SJCRH30 (cell line): ENCODE measurements around the gene RAPGEF4. TPM values are rescaled to one million over a fixed set of nuclear protein-coding genes. Genes with fewer than 3 reads are reported as not detected.

Experiments
- DNase-seq, 2 experiments: peaks; one replicate each; pipeline ENCODE4 v3.0.0-alpha.2; 2015 to 2020
- H3K27ac ChIP-seq: fragments of 250-450 bp; sonication (Bioruptor Pico); 2 replicates; pipeline ENCODE4 v1.5.1; 2020; ENCODE audit warnings: mild to moderate bottlenecking, moderate library complexity
- H3K27me3 ChIP-seq: fragments of 250-450 bp; sonication (Bioruptor Pico); 2 replicates; pipeline ENCODE4 v1.5.1; 2020; ENCODE audit warnings: mild to moderate bottlenecking, moderate library complexity
- H3K36me3 ChIP-seq: fragments of 250-450 bp; sonication (Bioruptor Pico); 2 replicates; pipeline ENCODE4 v1.5.1; 2020; ENCODE audit warnings: mild to moderate bottlenecking, moderate library complexity
- H3K4me1 ChIP-seq: fragments of 250-450 bp; sonication (Bioruptor Pico); 2 replicates; pipeline ENCODE4 v1.5.1; 2020; ENCODE audit warnings: mild to moderate bottlenecking, moderate library complexity
- H3K4me3 ChIP-seq: fragments of 250-450 bp; sonication (Bioruptor Pico); 2 replicates; pipeline ENCODE4 v1.5.1; 2020; ENCODE audit warnings: mild to moderate bottlenecking, moderate library complexity
- H3K9me3 ChIP-seq: fragments of 250-450 bp; sonication (Bioruptor Pico); replicated peaks from 2 replicates; pipeline ENCODE4 v1.5.1; 2020; ENCODE audit warnings: mild to moderate bottlenecking, moderate library complexity
- total RNA-seq: library from RNA; depleted of rRNA; stranded (reverse); fragments of >200 nt; shearing (Covaris generic); gene quantifications from 2 replicates; pipeline ENCODE4 v1.2.3, GENCODE V29; 2014; rRNA removed

The RAPGEF4 gene
- total RNA-seq = 5.1 and 6.1 TPM in 2 replicates

DNA sequence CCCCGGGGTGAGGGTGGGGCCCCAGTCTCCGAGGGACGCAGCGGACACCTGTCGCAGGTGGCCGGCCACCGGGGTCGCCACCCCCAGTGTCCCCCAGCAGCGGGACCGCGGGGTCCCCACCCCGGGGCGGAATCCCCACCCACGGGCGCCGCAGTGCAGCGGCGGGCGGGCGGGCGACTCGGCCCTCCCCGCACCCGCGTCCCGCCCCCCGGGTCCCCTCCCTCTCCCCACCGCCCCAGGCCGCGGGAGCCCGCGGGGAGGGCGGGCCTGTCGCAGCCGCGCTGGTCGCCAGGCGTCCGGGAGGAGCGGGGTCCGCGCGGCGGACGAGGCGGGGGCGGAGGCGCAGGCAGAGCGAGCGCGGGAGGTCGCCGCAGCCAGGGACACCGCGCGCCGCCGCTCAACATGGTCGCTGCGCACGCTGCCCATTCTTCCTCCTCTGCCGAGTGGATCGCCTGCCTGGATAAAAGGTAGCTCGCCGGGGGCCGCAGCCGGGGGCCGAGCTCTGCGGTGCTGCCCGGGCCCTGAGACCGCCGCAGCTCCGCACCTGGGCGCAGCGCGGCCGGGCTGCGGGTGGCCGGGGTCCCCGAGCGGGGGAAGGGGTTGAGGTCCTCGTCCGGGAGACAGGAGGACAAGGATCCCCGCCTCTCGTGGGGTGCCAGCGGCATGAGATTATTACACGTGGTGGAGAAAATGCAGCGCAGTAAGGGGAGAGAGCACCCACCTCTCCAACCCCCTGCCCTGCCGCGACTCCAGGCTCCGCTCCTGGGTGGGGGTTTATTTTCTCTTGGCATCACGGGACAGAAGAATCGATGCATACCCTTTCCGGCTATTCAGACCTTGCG, at the start of gene RAPGEF4:
Gene RAPGEF4 (plus strand): TSS at position 264 of the 842 bp plus-strand sequence. CDS start 139 bp downstream, at position 403.
- H3K27ac ChIP-seq = no peak within 1 kb of the TSS
- H3K9me3 ChIP-seq = no peaks in the 10 kb centered on the region
- peaks cover 14% of the 10 kb centered on the region for H3K27me3 ChIP-seq
- peak in 1 of 2 experiments; percentile 25 for DNase-seq
- no peaks in the 10 kb centered on the region for H3K4me1 ChIP-seq
- H3K4me3 ChIP-seq = peak within 1 kb of the TSS; percentile 66
- H3K36me3 ChIP-seq = no peaks in the 10 kb centered on the region

DNA sequence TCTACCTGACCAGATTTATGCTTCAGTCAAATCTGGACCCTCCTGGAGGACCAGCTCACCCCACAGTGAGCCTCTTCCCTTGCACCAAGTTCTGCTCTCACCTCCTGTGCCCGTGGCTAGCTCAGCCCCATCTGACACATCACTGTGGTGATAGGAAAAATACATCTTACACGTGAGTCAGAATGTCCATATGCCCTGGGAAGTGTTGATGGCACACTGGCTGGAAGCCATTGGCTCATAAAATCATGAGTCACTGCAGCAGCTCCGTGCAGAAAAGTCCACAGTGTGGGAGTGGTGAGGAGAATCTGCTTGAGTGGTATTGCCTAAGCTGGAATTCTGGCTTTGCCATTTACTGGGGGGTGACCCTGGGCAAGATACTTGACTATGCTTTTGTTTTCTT, 42.6 kb upstream of the RAPGEF4 start:
- Histone ChIP-seq H3K27ac (no peak overlapping the region), H3K4me3 (no peak overlapping the region), H3K4me1 (peaks cover 5% of the 10 kb centered on the region; the same call in 1 of the 2 replicates), H3K36me3 (no peaks in the 10 kb centered on the region), H3K9me3 (no peaks in the 10 kb centered on the region), H3K27me3 (no peaks in the 10 kb centered on the region)
- peak; percentile 30 to 34 for DNase-seq

DNA sequence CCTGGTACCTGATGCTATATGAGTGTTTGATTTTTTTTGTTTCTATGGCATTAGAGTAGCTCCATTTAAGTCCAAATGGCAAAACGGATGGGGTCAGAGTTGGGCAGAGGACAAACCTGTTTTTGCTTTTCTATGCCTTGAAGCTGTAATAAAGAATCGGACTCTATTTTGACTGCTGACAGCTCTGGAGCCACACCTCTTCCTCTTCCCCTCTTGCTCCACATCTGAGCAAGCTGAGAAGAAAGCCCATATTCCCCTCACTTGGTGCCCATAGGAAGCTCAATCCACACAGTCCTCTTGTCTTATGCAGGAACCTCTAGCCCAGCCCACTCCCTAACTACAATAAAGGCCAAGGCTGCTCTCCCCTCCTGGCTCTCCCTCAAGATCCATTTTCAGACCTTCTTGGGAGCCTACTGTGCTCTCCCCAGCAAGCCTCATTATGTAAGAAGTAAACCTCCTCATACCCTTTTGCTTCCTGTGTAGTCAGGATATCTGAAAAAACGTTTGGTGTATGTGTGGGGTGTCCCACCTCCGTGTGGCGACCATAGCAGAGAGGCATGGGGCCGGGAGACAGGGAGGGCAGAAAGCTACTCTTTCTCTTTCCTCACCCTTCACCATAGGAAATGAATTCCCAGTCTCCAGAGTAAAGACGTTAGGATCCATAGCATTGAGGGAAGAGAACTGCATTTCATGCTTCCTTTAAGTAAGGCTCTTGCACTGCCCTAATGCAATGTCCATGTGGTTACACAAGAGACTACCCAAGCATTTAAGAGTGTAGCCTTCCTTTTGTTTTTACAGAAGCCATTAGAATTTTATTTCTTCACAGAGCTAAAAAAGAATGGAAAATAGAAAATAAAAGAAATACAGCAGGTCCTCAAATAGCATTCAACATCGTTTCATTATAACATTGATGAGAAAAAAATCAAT, 41.9 kb upstream of the RAPGEF4 start:
- Histone ChIP-seq H3K9me3 (no peaks in the 10 kb centered on the region), H3K4me1 (peaks cover 6% of the 10 kb centered on the region; the same call in 1 of the 2 replicates), H3K27ac (no peak overlapping the region), H3K27me3 (no peaks in the 10 kb centered on the region), H3K36me3 (no peaks in the 10 kb centered on the region), H3K4me3 (no peak overlapping the region)
- no peak for DNase-seq

DNA sequence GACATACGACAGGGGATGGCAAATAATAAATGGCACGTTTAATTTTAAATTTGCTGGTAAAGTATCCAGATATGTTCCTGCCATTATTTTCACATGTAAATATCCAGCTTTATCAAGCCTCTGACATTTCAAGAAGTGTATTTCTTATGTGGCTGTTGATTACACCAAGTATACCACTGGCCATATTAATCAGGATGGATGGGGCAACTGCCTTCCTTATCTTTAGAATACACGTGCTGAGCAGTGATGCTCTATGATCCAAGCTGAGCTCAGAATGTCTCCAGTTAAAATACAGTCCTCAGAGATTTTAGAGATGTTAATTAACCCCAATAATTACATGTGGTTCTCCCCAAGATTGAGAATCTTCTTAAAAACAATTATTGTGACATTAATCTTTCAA, 38.3 kb upstream of the RAPGEF4 start:
- H3K4me3 ChIP-seq = no peak overlapping the region
- H3K27me3 ChIP-seq = no peaks in the 10 kb centered on the region
- H3K9me3 ChIP-seq = no peaks in the 10 kb centered on the region
- no peak for DNase-seq
- no peaks in the 10 kb centered on the region for H3K36me3 ChIP-seq
- H3K27ac ChIP-seq = no peak overlapping the region
- peaks cover 6% of the 10 kb centered on the region; the same call in 1 of the 2 replicates for H3K4me1 ChIP-seq

DNA sequence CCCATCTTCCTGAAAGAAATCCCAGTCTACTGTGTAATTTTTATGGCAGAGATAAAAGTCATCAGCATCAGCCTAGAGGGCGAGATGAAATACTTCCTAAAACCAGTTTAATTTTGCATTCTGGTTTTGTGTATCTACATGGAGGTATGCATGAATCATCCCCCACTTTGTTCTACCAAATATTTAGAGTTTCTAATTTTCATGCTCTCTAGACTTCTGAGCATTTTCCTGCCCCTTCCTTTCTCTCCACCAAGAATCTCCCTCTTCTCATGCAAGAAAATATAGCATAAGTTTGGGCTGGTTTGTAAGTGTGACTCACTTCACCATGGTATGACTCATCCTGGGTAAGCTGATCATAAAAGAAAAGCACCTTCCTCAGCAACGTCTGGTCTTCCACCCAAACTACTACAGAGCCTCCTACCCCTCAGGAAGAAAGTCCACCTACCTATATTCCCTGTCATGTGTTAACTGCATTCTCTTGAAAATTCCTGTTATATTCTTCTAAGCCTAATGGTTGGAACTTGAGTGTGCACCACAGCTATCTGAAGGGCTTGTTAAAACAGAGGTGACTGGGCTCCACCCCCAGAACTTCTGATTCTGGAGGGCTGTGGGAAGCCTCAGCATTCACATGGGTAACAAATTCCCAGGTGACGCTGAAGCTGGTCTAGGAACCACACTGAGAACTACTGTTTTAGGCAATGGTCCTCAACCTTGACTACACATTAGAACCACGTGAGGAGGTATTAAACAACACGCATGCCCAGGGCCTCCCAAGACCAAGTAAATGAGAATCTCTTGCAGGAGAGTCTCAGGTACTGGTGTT, 37.4 kb upstream of the RAPGEF4 start:
- DNase-seq = peak in 1 of 2 experiments; percentile 36

DNA sequence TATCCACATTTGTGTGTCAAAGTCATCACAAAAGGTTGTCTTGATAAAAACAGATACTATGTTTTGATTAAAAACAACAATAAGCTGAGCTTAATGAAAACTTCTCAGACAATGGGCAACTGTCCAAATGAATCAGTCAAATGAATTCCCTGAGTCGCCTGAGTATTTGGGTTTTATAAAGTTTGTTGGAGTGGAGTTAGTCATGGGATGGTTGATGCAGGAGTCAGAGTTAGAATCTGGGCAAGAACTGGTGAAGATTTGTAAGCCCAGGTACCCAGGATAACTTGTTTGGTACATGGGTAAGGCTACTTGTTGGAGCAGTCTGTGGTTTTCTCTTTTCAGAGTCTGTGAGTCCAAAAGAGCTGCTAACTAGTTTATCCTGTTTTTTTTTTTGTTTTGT, 34.4 kb upstream of the RAPGEF4 start:
- H3K36me3 ChIP-seq = no peaks in the 10 kb centered on the region
- DNase-seq = no peak
- no peaks in the 10 kb centered on the region for H3K9me3 ChIP-seq
- no peaks in the 10 kb centered on the region for H3K27me3 ChIP-seq
- H3K4me3 ChIP-seq = no peak overlapping the region
- H3K27ac ChIP-seq = no peak overlapping the region
- peaks cover 6% of the 10 kb centered on the region; the same call in 1 of the 2 replicates for H3K4me1 ChIP-seq

More for the DNA sequence above, 37.4 kb upstream of the RAPGEF4 start:
- H3K27me3 ChIP-seq = no peaks in the 10 kb centered on the region
- no peaks in the 10 kb centered on the region for H3K9me3 ChIP-seq
- H3K4me3 ChIP-seq = no peak overlapping the region
- H3K36me3 ChIP-seq = no peaks in the 10 kb centered on the region
- no peak overlapping the region for H3K27ac ChIP-seq
- peaks cover 6% of the 10 kb centered on the region; the same call in 1 of the 2 replicates for H3K4me1 ChIP-seq

DNA sequence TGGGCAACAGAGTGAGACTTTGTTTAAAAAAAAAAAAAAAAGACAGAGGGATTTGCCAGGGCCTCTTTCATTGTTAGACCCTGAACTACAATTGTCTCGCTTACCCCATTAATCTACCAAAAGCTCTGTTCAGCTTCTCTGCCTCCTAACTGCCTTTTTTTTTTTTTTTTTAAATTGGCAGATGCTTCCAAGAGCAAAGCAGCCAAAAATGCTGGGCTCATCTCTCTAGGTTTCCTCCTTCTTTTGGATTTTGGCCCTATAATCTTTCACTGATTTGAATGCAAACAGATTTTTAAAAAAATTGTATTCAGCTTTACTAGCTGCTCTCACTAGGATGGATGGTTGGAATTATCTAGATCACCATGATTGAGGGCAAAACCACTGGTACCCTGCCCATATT, 33.2 kb upstream of the RAPGEF4 start:
- Histone ChIP-seq H3K4me3 (no peak overlapping the region), H3K27ac (no peak overlapping the region), H3K27me3 (no peaks in the 10 kb centered on the region), H3K4me1 (peaks cover 6% of the 10 kb centered on the region; the same call in 1 of the 2 replicates), H3K36me3 (no peaks in the 10 kb centered on the region), H3K9me3 (no peaks in the 10 kb centered on the region)
- DNase-seq = no peak

DNA sequence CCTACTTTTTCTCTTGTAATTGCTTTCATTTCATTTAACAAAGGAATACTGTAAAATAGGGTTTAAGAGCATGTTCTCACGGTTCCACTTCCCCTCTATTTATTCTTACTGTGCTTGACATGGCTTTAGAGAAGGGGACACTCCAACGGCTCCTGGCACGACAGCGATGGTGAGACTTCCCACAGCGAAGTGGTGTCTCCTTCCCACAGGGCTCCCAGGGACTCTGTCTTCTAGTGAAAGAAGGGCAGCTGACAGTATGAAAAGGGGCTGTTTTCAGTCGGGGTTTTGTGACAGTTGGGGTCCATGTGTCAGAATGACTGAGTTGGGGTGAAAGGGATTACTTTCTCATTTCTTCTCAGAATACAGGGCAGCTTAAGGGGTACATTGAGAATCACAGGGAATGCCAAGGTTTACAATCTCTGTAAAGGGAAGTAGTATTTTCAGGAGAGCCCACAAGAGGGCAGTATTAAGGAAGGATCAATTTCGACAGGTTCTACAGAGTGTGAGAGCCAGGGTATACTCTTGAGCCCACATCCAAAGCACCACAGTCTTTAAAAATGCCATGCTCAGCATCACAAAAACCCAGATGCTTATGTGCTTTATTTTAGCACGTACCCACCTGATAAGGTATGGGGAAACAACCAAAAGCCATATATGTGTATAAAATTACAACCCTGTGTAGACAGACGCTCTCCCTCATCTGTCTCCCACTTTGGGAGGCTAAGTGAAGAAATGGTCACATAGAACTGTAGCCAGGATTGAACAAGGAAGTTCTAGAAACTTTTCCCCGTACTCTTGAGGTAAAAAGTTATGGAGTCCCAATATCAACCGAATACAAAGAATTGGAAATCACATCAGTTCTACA, 31.3 kb upstream of the RAPGEF4 start:
- Histone ChIP-seq H3K36me3 (no peaks in the 10 kb centered on the region), H3K27ac (no peak overlapping the region), H3K9me3 (no peaks in the 10 kb centered on the region), H3K4me3 (no peak overlapping the region), H3K27me3 (no peaks in the 10 kb centered on the region), H3K4me1 (no peaks in the 10 kb centered on the region)
- DNase-seq = peak; percentile 17 to 73

DNA sequence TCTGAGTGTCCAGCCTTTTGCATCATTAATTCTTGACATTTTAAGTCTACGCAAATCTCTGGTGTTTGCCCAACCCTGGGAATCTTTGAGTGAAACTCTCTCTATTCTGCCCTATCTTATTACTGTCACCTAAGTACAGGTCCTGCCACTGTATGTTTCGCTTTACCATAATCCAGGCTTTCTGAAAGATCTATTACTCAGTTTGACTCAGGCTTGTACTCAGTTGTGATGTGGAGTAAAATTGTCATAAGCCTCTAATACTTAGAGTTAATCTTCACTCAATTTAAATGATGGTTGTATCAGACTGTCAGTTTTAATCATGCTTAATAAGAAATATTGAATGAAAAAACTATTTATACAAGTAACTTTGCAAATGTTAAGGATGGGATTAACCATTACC, 30.3 kb upstream of the RAPGEF4 start:
- Histone ChIP-seq H3K4me3 (no peak overlapping the region), H3K36me3 (no peaks in the 10 kb centered on the region), H3K27ac (no peak overlapping the region), H3K9me3 (no peaks in the 10 kb centered on the region), H3K27me3 (no peaks in the 10 kb centered on the region), H3K4me1 (no peaks in the 10 kb centered on the region)
- DNase-seq = no peak

DNA sequence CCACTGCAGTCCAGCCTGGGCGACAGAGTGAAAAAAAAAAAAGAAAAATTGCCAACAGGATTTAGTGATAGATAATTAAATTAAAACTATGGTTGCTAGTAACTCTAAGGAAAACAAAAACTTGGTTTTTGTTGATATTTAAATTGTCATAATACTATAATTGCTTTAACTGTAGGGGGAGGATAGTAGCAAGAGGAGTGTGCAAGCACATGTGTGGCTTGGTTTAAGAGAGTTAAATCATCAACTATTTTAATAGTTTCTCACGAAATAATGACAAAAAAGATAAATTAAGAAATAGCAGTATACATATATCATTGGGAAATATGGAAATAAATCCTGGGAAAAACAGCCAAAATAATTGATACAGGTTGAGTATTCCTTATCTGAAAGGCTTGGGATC, 27.4 kb upstream of the RAPGEF4 start:
- Histone ChIP-seq H3K4me1 (peaks cover 9% of the 10 kb centered on the region), H3K4me3 (no peak overlapping the region), H3K27ac (no peak overlapping the region), H3K27me3 (no peaks in the 10 kb centered on the region), H3K36me3 (no peaks in the 10 kb centered on the region), H3K9me3 (no peaks in the 10 kb centered on the region)
- no peak for DNase-seq

DNA sequence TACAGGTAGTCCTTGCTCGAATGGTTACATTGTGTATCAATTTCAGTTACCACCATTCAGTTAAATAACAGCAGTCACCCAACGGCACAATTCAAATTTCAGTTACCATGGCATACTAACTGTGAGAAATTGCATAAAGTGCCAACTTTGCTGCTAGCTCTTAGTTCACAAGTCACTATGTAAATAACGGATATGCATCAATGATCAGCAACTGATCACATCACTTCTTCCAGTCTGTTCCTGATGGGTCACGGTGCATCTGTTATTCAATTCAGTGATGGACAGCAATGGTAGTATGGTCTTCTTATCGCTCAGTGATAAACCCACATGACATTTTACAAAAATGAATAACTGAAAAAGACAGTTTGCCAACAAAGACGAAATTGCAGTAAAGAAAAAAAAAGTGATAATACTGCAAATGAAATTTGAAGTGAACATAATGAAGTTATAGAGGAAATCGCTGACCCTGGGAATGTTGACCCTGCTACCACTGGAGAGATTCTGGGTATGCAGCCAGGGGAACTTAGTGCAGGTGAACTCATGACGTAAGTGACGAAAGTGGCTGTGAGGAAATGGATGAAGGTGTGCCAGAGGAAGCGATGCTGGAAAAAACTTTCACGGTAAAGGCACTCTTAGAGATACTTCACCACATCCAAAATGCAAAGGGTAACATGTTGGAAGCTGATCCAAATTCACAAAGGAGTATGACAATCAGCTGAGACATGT, 25.9 kb upstream of the RAPGEF4 start:
- H3K36me3 ChIP-seq = no peaks in the 10 kb centered on the region
- H3K27ac ChIP-seq = no peak overlapping the region
- no peaks in the 10 kb centered on the region for H3K9me3 ChIP-seq
- H3K4me3 ChIP-seq = no peak overlapping the region
- H3K4me1 ChIP-seq = peaks cover 9% of the 10 kb centered on the region
- no peak for DNase-seq
- no peaks in the 10 kb centered on the region for H3K27me3 ChIP-seq

DNA sequence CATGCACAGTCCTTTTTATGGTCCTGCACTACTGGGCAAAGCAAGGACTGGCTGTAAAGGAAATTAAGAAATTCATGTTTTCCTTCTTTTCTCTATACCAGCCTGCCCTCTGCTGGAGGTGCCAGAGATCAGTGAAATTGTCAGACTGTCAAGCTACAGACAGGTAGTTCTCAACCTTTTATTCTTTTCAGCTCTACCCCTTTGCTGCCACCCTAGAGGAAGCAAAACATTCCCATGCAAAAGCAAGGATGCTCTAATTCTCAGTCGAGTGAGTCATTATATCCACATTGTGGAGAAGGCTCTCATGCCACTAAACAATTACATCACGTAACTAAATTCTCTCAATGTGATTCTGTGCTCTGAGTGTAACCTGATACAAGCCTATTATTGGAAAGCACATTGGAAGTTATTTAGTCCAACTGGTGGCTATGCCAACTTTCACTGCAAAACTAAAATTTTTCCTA, 25.0 kb upstream of the RAPGEF4 start:
- Histone ChIP-seq H3K4me3 (no peak overlapping the region), H3K27me3 (no peaks in the 10 kb centered on the region), H3K4me1 (peaks cover 9% of the 10 kb centered on the region), H3K27ac (no peak overlapping the region), H3K36me3 (no peaks in the 10 kb centered on the region), H3K9me3 (no peaks in the 10 kb centered on the region)
- peak; percentile 24 to 63 for DNase-seq

DNA sequence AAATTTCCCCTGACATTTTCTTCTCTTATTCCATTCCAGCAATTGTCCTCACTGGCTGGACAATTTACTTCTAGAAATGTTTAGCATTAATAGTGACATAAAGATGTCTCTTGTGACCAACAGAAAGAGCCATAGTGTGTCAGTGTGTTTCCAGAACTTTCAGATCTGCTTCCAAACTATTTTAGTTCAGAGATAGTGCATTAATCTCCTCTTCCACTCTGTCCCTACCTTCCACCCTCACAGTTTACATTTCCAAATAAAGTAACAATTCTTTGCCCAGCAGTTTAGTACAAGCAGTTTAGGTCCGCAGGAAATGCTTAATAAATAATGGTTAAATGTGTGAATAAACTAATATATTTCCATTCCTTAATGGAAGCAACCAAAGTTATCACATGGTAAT, 24.5 kb upstream of the RAPGEF4 start:
- Histone ChIP-seq H3K27ac (no peak overlapping the region), H3K36me3 (no peaks in the 10 kb centered on the region), H3K4me1 (peaks cover 9% of the 10 kb centered on the region), H3K4me3 (no peak overlapping the region), H3K27me3 (no peaks in the 10 kb centered on the region), H3K9me3 (no peaks in the 10 kb centered on the region)
- no peak for DNase-seq
